Osteocyte (in vitro differentiated cells): ENCODE results near the gene SPEG. TPM values are rescaled to one million over a fixed set of nuclear protein-coding genes. Genes with fewer than 3 reads are reported as not detected.

Experiments used
- DNase-seq: peaks from one replicate; pipeline ENCODE4 v3.0.0; 2021; ENCODE audit warnings: mixed read lengths; ENCODE audit not compliant: unreplicated experiment; ENCODE audit errors: extremely low spot score
- H3K27ac Mint-ChIP-seq: one replicate; pipeline ENCODE4 v1.8.0; 2021; ENCODE audit warnings: mild to moderate bottlenecking, mixed read lengths; ENCODE audit not compliant: unreplicated experiment
- H3K27me3 Mint-ChIP-seq: one replicate; pipeline ENCODE4 v1.8.0; 2021; ENCODE audit warnings: mixed read lengths; ENCODE audit not compliant: unreplicated experiment
- H3K36me3 Mint-ChIP-seq: one replicate; pipeline ENCODE4 v1.8.0; 2021; ENCODE audit warnings: mixed read lengths; ENCODE audit not compliant: unreplicated experiment
- H3K4me1 Mint-ChIP-seq: one replicate; pipeline ENCODE4 v1.8.0; 2021; ENCODE audit warnings: mixed read lengths; ENCODE audit not compliant: unreplicated experiment
- H3K4me3 Mint-ChIP-seq: one replicate; pipeline ENCODE4 v1.8.0; 2021; ENCODE audit warnings: mild to moderate bottlenecking, moderate library complexity, mixed read lengths; ENCODE audit not compliant: unreplicated experiment
- H3K9me3 Mint-ChIP-seq: one replicate; pipeline ENCODE4 v1.8.0; 2021; ENCODE audit warnings: mixed read lengths; ENCODE audit not compliant: unreplicated experiment
- total RNA-seq: library from RNA; stranded (reverse); gene quantifications from 2 replicates; pipeline ENCODE4 v1.2.1, GENCODE V29; 2021
- TF ChIP-seq, protein P1 (sequence below): fragments of 200-600 bp; sonication (generic); IDR thresholded peaks from 2 replicates; pipeline ENCODE4 v1.5.0; 2021; ENCODE audit warnings: antibody characterized with exemption, mild to moderate bottlenecking, moderate library complexity

The SPEG gene
- total RNA-seq, 1 donor from 2014 or later, result 30.3 TPM

DNA sequence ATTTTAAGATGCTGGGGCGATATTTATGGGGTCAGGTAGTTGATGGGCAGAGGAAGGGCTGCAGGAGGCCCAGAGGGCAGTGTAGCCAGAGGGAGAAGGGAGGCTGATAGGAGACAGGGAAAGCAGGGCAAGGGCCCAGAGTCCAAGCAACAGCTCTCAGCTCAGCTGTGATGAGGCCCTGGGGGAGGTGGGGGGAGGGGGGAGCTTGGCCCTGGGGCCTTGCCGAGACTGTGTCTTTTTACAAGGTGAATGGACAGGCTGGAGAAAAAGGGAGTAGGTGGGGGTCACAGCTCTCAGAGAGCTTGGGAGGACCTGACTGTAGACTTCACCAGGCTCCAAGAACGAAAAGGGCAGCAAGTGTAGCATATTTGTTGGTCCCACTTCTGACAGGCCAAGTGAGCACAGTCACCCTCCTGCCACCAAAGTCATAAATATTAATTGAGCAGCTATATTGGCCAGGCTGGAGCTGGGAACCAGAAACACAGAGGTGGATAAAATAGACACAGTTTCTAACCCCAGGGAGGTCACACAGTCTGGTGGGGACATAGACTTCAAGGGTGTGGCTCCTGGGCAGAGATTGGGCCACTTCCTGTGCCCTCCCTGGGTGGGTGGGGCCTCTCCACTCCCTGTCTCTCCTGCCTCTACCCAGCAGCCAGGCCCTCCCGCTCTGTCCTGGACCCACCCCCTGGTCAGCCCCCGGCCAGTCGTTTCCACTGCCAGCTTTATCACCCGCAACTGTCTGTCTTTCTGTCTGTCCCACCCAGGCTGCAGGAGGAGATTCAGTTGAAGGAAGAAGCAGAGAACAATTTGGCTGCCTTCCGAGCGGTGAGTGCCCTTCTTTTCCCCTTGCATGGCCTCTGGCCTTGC lies 15.1 kb upstream of the SPEG start:
- DNase-seq, result no peak
- no peak overlapping the region for H3K27ac Mint-ChIP-seq
- no peaks in the 10 kb centered on the region for H3K9me3 Mint-ChIP-seq
- TF ChIP-seq, protein P1, sequence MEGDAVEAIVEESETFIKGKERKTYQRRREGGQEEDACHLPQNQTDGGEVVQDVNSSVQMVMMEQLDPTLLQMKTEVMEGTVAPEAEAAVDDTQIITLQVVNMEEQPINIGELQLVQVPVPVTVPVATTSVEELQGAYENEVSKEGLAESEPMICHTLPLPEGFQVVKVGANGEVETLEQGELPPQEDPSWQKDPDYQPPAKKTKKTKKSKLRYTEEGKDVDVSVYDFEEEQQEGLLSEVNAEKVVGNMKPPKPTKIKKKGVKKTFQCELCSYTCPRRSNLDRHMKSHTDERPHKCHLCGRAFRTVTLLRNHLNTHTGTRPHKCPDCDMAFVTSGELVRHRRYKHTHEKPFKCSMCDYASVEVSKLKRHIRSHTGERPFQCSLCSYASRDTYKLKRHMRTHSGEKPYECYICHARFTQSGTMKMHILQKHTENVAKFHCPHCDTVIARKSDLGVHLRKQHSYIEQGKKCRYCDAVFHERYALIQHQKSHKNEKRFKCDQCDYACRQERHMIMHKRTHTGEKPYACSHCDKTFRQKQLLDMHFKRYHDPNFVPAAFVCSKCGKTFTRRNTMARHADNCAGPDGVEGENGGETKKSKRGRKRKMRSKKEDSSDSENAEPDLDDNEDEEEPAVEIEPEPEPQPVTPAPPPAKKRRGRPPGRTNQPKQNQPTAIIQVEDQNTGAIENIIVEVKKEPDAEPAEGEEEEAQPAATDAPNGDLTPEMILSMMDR, result no peak
- H3K27me3 Mint-ChIP-seq, result peaks cover 2% of the 10 kb centered on the region
- no peak overlapping the region for H3K4me3 Mint-ChIP-seq
- no peaks in the 10 kb centered on the region for H3K36me3 Mint-ChIP-seq
- H3K4me1 Mint-ChIP-seq, result peaks cover 5% of the 10 kb centered on the region

DNA sequence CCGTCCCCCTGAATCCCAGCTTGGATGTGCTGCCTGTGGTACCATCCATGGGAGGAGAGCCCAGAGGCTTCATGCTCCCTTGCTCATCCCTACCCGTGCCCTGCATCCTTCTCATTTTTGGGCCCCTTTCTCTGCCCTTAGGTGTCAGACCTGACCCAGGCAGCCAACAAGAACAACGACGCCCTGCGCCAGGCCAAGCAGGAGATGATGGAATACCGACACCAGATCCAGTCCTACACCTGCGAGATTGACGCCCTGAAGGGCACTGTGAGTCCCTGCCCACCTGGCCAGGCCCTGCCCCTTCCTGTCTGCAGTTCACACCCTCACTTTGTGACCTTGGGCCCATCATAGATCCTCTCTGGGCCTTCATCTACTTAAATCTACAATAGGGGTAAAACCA lies 14.0 kb upstream of the SPEG start:
- Mint-ChIP-seq H3K27me3 (peaks cover 3% of the 10 kb centered on the region), H3K9me3 (no peaks in the 10 kb centered on the region), H3K4me1 (peaks cover 5% of the 10 kb centered on the region), H3K36me3 (no peaks in the 10 kb centered on the region), H3K4me3 (no peak overlapping the region), H3K27ac (no peak overlapping the region)
- TF ChIP-seq, protein P1, result no peak
- no peak for DNase-seq

DNA sequence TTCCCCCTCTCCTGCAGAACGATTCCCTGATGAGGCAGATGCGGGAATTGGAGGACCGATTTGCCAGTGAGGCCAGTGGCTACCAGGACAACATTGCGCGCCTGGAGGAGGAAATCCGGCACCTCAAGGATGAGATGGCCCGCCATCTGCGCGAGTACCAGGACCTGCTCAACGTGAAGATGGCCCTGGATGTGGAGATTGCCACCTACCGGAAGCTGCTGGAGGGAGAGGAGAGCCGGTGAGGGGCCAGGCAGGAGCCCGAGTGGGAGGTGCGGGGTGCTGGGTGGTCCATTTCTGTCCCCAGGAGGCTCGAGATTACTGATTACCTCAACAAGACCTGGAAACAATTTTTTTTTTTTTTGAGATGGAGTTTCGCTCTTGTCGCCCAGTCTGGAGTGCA lies 13.3 kb upstream of the SPEG start:
- DNase-seq, result no peak
- TF ChIP-seq, protein P1, result no peak
- Mint-ChIP-seq H3K4me3 (no peak overlapping the region), H3K27me3 (peaks cover 5% of the 10 kb centered on the region), H3K4me1 (peaks cover 5% of the 10 kb centered on the region), H3K9me3 (no peaks in the 10 kb centered on the region), H3K36me3 (no peaks in the 10 kb centered on the region), H3K27ac (no peak overlapping the region)

DNA sequence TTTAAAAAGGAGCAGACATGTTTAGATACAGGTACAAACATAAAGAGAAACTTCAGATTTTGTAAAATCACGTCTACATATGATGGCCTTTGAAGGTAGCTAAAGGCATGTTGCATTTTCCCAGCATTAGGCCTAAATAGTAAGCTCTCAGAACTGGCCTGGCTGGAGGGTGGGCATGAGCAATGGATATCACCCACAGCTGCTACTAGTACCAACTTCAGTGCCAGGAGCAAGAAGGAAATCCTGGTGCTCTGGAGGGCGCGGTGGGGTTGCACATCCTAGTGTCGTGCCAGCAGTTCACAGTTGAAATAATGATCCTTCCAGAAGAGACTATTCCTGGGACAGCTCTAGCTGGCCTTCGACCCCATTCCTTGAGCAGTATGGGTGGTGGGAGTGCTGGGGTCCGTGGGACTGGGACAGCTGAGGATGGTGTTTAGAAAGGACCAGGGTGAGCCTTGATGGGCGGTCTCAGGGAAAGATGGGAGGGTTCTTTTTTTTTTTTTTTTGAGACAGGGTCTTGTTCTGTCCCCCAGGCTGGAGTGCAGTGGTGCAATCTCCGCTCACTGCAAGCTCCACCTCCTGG lies 11.6 kb upstream of the SPEG start:
- peaks cover 5% of the 10 kb centered on the region for H3K27me3 Mint-ChIP-seq
- DNase-seq, result no peak
- H3K27ac Mint-ChIP-seq, result no peak overlapping the region
- H3K36me3 Mint-ChIP-seq, result no peaks in the 10 kb centered on the region
- H3K4me3 Mint-ChIP-seq, result no peak overlapping the region
- no peaks in the 10 kb centered on the region for H3K9me3 Mint-ChIP-seq
- H3K4me1 Mint-ChIP-seq, result peaks cover 3% of the 10 kb centered on the region
- TF ChIP-seq, protein P1, result no peak

DNA sequence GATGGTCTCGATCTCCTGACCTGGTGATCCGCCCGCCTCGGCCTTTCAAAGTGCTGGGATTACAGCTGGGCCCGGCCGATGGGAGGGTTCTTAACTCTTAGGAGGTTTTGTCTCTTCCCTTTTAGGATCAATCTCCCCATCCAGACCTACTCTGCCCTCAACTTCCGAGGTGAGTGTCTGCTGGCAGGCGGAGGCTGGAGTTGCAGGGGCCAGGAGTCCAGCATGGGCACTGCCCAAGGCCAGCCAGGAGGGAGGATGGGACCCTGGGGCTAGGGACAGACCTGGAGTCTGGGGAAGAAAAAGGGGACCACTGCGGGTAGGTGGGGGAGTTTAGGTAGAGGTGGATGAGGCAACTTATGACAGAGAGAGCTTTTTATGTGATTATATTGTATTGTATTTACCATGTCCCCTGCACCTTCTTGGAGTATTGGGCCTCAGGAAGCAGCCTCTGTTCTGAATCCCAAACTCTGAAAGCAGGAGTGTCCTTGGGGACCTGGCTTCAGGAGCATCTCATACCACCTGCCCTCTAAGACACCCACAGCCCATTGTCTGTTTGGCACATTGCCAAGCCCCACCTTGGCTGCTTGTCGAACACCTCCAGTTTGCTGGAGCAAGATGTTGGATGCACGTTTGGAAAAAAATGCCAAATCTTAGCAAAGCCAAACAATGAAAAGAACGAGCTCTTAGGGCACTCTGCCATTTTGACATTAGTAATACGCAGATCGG lies 10.8 kb upstream of the SPEG start:
- Mint-ChIP-seq H3K27ac (no peak overlapping the region), H3K9me3 (no peaks in the 10 kb centered on the region), H3K4me3 (no peak overlapping the region), H3K36me3 (no peaks in the 10 kb centered on the region), H3K4me1 (peaks cover 3% of the 10 kb centered on the region), H3K27me3 (peaks cover 5% of the 10 kb centered on the region)
- TF ChIP-seq, protein P1, result no peak
- DNase-seq, result no peak
